HG03575 (cell line): Measurements from ENCODE around the gene KSR1.

ENCODE experiments used
- ATAC-seq: cut with Tn5 transposase; IDR thresholded peaks from one replicate; pipeline ENCODE4 v1.9.1; 2021; ENCODE audit not compliant: unreplicated experiment, insufficient number of reproducible peaks, low FRiP score; ENCODE audit errors: extremely low read depth

Gene KSR1

GRCh38 chr17:27586203-27586721, 130.0 kb downstream of the KSR1 start:
- no peak for ATAC-seq

GRCh38 chr17:27588354-27588753, 132.1 kb downstream of the KSR1 start:
- ATAC-seq: no peak

GRCh38 chr17:27590864-27591263, 134.6 kb downstream of the KSR1 start:
- no peak for ATAC-seq

GRCh38 chr17:27591986-27592385, 135.7 kb downstream of the KSR1 start:
- no peak for ATAC-seq

- no peak for ATAC-seq
Measured at GRCh38 chr17:27593232-27593856, 137.1 kb downstream of the KSR1 start.

GRCh38 chr17:27593857-27594255, 137.6 kb downstream of the KSR1 start:
- no peak for ATAC-seq

GRCh38 chr17:27595208-27595607, 139.0 kb downstream of the KSR1 start:
- ATAC-seq: no peak

- no peak for ATAC-seq
Measured at GRCh38 chr17:27596096-27596495, 139.8 kb downstream of the KSR1 start.

- ATAC-seq: no peak
Measured at GRCh38 chr17:27596566-27597187, 140.4 kb downstream of the KSR1 start.

- no peak for ATAC-seq
Measured at GRCh38 chr17:27597188-27597580, 140.9 kb downstream of the KSR1 start.

GRCh38 chr17:27597783-27598320, 141.6 kb downstream of the KSR1 start:
- ATAC-seq: no peak

GRCh38 chr17:27598337-27599050, 142.2 kb downstream of the KSR1 start:
- ATAC-seq: no peak

- no peak for ATAC-seq
Measured at GRCh38 chr17:27600471-27600870, 144.2 kb downstream of the KSR1 start.

- no peak for ATAC-seq
Measured at GRCh38 chr17:27601069-27601974, 145.1 kb downstream of the KSR1 start.

- no peak for ATAC-seq
Measured at GRCh38 chr17:27601975-27602302, 145.7 kb downstream of the KSR1 start.

- no peak for ATAC-seq
Measured at GRCh38 chr17:27602721-27603420, 146.6 kb downstream of the KSR1 start.

- no peak for ATAC-seq
Measured at GRCh38 chr17:27603421-27603770, 147.1 kb downstream of the KSR1 start.

GRCh38 chr17:27603880-27604794, 147.9 kb downstream of the KSR1 start:
- no peak for ATAC-seq
